GM19025 (cell line): ENCODE results near the gene MAP4.
"Not testable (repeated sequence)": the region's sequence is repeated elsewhere in the genome, so short reads cannot be mapped to it uniquely, and the experiment has no call there.

ENCODE experiments used
- ATAC-seq: cut with Tn5 transposase; IDR thresholded peaks from one replicate; pipeline ENCODE4 v1.9.1; 2021; ENCODE audit warnings: mild to moderate bottlenecking, low read depth, moderate library complexity; ENCODE audit not compliant: unreplicated experiment

Gene MAP4

GRCh38 chr3:48014358-48014757, 1.9 kb downstream of the MAP4 start:
- no peak for ATAC-seq

GRCh38 chr3:48013288-48013980, 2.8 kb downstream of the MAP4 start:
- no peak for ATAC-seq

- ATAC-seq: no peak
These were observed 3.6 kb downstream of the MAP4 start for GRCh38 chr3:48012659-48013058.

- not testable (repeated sequence) for ATAC-seq
These were observed 8.2 kb downstream of the MAP4 start for GRCh38 chr3:48008066-48008465.

GRCh38 chr3:48007361-48007760, 8.9 kb downstream of the MAP4 start:
- not testable (repeated sequence) for ATAC-seq

- not testable (repeated sequence) for ATAC-seq
These were observed 9.4 kb downstream of the MAP4 start for GRCh38 chr3:48006794-48007193.

GRCh38 chr3:48004694-48005093, 11.5 kb downstream of the MAP4 start:
- no peak for ATAC-seq

GRCh38 chr3:48002787-48003186, 13.4 kb downstream of the MAP4 start:
- no peak for ATAC-seq

GRCh38 chr3:48001991-48002390, 14.2 kb downstream of the MAP4 start:
- no peak for ATAC-seq

- ATAC-seq: no peak
These were observed 16.0 kb downstream of the MAP4 start for GRCh38 chr3:48000212-48000611.

- no peak for ATAC-seq
These were observed 19.8 kb downstream of the MAP4 start for GRCh38 chr3:47996440-47996839.

GRCh38 chr3:47994180-47994579, 22.0 kb downstream of the MAP4 start:
- ATAC-seq: no peak

- no peak for ATAC-seq
These were observed 24.9 kb downstream of the MAP4 start for GRCh38 chr3:47991341-47991740.

GRCh38 chr3:47989981-47990440, 26.2 kb downstream of the MAP4 start:
- no peak for ATAC-seq

GRCh38 chr3:47985381-47985780, 30.8 kb downstream of the MAP4 start:
- no peak for ATAC-seq

- no peak for ATAC-seq
These were observed 32.0 kb downstream of the MAP4 start for GRCh38 chr3:47984075-47984728.

GRCh38 chr3:47980795-47981194, 35.4 kb downstream of the MAP4 start:
- no peak for ATAC-seq

GRCh38 chr3:47979070-47979469, 37.1 kb downstream of the MAP4 start:
- no peak for ATAC-seq

- ATAC-seq: no peak
These were observed 37.8 kb downstream of the MAP4 start for GRCh38 chr3:47978386-47978785.

- no peak for ATAC-seq
These were observed 40.0 kb downstream of the MAP4 start for GRCh38 chr3:47976135-47976732.

GRCh38 chr3:47974974-47975470, 41.2 kb downstream of the MAP4 start:
- no peak for ATAC-seq

GRCh38 chr3:47971081-47971480, 45.1 kb downstream of the MAP4 start:
- ATAC-seq: no peak
